AG09309 (cell line): ENCODE data around the gene NTSR2.

ENCODE experiments used
- DNase-seq: peaks from one replicate; pipeline ENCODE4 v3.0.0-alpha.2; 2010; ENCODE audit warnings: low read depth
- H3K4me3 ChIP-seq: 2 replicates; pipeline ENCODE4 v1.5.1; 2011; ENCODE audit warnings: mild to moderate bottlenecking, low read depth, low read length, moderate library complexity; ENCODE audit not compliant: control insufficient read depth
- TF ChIP-seq, protein P1 (sequence below): IDR thresholded peaks from 2 replicates; pipeline ENCODE4 v1.5.1; 2011; ENCODE audit warnings: mild to moderate bottlenecking, low read depth, low read length, inconsistent platforms; ENCODE audit not compliant: insufficient read depth, control insufficient read depth; ENCODE audit errors: missing control alignments

The NTSR2 gene

DNA sequence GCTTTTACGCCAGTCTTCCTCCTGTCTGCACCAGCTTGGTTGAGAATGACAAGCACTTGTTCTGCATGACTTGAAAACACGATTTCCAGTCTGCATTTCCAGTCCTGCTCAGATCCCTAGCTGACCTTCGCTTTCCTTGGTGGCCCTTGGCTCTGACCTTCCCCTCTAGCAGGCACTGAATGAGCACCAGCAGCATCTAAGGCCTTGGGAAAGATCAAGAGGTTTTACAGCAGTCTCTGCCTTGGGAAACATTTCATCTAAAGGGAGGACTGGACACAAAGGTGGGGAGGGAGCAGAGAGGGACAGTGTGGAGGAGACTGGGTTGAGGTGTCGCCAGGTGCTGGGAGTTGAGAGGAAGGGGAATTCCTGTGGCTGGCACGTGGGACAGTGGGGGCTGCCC, 30.5 kb downstream of the NTSR2 start:
- no peak for DNase-seq
- H3K4me3 ChIP-seq = no peak overlapping the region
- TF ChIP-seq, protein P1, sequence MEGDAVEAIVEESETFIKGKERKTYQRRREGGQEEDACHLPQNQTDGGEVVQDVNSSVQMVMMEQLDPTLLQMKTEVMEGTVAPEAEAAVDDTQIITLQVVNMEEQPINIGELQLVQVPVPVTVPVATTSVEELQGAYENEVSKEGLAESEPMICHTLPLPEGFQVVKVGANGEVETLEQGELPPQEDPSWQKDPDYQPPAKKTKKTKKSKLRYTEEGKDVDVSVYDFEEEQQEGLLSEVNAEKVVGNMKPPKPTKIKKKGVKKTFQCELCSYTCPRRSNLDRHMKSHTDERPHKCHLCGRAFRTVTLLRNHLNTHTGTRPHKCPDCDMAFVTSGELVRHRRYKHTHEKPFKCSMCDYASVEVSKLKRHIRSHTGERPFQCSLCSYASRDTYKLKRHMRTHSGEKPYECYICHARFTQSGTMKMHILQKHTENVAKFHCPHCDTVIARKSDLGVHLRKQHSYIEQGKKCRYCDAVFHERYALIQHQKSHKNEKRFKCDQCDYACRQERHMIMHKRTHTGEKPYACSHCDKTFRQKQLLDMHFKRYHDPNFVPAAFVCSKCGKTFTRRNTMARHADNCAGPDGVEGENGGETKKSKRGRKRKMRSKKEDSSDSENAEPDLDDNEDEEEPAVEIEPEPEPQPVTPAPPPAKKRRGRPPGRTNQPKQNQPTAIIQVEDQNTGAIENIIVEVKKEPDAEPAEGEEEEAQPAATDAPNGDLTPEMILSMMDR = no peak

DNA sequence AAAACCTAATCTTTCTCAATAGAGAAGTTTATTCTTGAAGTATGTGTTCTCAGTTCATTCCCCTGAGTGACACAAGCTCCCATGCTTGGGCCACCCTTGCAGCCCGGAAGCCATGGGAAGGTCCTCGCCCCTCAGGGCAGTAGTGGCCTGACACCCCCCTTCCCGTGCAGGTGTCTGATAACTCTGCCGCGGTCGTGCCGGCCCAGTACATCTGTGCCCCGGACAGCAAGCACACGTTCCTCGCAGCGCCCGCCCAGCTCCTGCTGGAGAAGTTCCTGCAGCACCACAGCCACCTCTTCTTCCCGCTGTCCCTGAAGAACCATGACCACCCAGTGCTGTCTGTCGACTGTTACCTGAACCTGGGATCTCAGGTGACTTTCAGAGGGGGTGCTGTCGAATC, 32.4 kb downstream of the NTSR2 start:
- TF ChIP-seq, protein P1 = no peak
- no peak for DNase-seq
- H3K4me3 ChIP-seq = no peak overlapping the region

DNA sequence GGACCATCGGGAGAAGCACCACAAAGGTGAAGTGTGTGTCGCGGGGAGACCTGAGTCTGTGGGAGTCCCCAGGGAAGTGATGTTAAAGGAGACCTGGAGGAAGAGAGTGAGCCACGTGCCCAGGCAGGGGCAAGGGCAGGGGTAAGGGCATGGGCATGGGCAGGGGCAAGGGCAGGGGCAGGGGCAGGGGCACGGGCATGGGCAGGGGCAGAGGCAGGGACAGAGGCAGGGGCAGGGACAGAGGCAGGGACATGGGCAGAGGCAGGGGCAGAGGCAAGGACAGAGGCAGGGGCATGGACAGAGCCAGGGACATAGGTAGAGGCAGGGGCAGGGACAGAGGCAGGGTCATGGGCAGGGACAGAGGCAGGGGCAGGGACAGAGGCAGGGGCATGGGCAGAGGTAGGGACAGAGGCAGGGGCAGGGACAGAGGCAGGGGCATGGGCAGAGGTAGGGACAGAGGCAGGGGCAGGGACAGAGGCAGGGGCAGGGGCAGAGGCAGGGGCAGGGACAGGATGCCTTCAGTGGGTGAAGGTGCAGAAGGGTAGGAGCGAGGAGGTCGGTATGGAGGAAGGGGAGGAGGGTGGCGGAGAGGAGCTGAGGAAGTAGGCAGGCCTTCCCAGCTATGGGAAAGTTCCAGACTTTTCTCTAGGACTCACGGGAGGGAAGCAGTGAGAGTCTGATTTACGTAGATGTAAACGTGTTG, 33.3 kb downstream of the NTSR2 start:
- DNase-seq = no peak
- TF ChIP-seq, protein P1 = no peak

DNA sequence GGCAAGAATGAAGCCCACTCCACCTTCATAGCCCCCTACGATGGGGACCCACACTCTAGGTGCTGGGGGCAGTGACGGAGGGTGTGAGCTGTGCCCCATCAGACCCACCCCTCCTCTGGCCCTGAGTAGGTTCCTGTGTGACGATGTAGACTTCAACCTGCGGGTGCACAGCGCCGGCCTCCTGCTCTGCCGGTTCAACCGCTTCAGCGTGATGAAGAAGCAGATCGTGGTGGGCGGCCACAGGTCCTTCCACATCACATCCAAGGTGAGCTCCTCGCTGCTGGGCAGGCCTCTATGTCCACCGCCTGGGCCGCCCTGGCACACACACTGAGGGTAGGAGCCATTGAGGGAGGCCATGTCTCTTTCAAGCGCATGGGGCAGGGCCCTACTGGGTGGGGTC, 34.9 kb downstream of the NTSR2 start:
- TF ChIP-seq, protein P1 = no peak
- DNase-seq = no peak
- H3K4me3 ChIP-seq = no peak overlapping the region

More for the DNA sequence above, 33.3 kb downstream of the NTSR2 start:
- no peak overlapping the region for H3K4me3 ChIP-seq

DNA sequence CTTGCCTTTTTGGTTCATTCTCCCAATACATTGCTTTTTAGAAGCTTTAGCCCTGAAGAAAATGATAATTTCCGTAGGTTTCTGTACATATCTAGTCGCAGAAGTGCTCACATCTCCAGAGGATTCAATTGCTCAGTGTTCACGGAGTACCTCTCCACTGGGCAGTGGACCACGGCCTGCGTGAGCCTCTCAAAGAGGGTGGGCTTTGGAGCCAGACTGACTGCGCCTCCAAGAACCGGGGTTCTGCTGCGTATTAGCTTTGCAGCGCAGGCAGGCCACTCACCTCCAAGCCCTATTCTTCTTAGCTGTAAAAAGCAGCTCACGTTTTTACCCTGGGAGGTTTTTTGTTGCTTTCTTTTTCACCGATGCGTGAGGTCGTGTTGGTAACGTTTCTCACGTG, 35.4 kb downstream of the NTSR2 start:
- DNase-seq = no peak
- TF ChIP-seq, protein P1 = no peak
- no peak overlapping the region for H3K4me3 ChIP-seq

DNA sequence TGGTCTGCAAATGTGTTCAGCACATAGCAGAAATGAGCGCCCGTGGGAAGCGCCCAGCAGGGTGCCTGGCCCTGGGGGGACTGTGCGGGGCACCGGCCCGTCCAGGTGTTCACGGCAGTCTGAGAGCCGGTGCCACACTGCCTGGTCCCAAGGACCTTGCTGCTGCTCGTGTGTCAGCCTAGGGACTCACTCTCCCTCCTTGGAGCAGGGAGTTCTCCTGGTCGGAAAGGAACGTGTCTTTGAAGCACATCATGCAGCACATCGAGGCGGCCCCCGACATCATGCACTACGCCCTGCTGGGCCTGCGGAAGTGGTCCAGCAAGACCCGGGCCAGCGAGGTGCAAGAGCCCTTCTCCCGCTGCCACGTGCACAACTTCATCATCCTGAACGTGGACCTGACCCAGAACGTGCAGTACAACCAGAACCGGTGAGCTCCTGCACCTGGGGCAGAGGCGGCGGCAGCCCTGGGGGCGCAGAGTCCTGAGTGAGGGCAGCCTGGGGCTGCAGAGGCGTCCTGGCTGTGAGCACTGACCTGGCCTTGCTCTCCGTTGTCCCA, 36.0 kb downstream of the NTSR2 start:
- H3K4me3 ChIP-seq = no peak overlapping the region
- TF ChIP-seq, protein P1 = no peak
- no peak for DNase-seq
